Measurements from ENCODE around the gene SGMS2.

The SGMS2 gene

DNA sequence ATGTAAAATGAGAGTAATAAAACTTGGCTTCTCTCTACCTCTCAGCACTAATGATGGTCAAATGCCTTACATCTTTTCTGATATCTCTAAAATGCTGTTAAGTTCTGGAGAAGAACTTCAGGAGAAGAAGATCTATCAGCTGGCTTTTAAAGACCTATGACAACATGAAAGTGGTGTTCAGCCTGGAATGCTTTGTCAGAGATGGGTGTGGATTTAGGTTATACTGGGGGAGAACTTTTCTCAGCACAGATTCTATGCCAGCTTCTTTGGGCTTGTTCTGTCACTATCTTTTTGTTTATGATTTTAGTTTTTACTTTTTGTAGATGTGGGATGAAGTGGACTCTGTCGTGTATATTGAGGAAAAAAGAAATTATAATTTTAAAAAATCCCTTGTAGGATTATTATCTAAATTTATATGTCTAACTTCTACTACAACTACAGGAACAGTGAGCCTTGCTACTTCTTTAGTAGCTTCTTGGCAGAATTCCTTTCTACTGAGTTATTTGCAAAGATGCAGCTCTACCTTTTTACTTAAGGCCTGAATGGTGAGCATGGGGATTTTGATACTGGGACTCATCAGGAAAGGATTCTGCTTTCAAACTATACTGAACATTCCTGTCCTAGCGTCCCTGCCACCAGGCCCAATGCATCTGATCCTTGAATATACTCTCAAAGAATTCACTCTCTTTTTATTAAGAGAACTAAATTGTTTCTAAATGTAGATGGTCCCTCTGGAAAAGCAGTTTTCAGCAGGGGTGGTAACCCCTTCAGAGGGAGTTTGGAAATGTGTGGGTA, 126.2 kb downstream of the SGMS2 start:
- Histone ChIP-seq H3K9ac (ENCODE audit: low read depth, low read length) (no peak overlapping the region), H3K4me1 (ENCODE audit: insufficient read depth, low read length) (no peaks in the 10 kb centered on the region), H3K36me3 (ENCODE audit: insufficient read depth, low read length) (peaks cover 23% of the 10 kb centered on the region), H3K27ac (ENCODE audit: low read depth, low read length) (no peak overlapping the region), H3K9me3 (ENCODE audit: insufficient read depth, low read depth, low read length) (peaks cover 7% of the 10 kb centered on the region), H3K4me3 (ENCODE audit: low read length) (no peak overlapping the region), H3K27me3 (ENCODE audit: insufficient read depth, low read length) (no peaks in the 10 kb centered on the region)
- WGBS = no CpG with 5 or more reads among the region's 2 CpGs

DNA sequence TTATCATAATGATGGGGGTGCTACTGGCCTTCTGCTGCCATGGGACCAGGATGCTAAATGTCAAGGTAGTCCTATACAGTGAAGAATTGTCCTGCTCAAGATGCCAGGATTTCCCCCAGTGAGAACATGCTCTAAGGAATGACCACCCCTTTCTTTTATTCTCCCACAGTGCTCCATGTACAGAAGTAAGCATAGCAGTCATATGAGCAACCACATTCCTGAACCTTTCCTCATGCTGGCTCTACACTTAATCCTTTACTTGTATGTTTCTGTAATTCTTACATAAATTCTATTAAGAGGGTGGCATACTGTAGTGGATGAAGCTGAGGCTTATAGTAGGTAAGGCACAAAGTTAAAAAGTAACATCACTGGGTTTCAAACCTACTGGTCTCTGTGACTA, 126.8 kb downstream of the SGMS2 start:
- H3K36me3 ChIP-seq (ENCODE audit: insufficient read depth, low read length) = peaks cover 21% of the 10 kb centered on the region
- H3K27me3 ChIP-seq (ENCODE audit: insufficient read depth, low read length) = no peaks in the 10 kb centered on the region
- no peak overlapping the region for H3K27ac ChIP-seq (ENCODE audit: low read depth, low read length)
- no peak overlapping the region for H3K9ac ChIP-seq (ENCODE audit: low read depth, low read length)
- no peak overlapping the region for H3K4me3 ChIP-seq (ENCODE audit: low read length)
- peaks cover 13% of the 10 kb centered on the region for H3K9me3 ChIP-seq (ENCODE audit: insufficient read depth, low read depth, low read length)
- H3K4me1 ChIP-seq (ENCODE audit: insufficient read depth, low read length) = no peaks in the 10 kb centered on the region

DNA sequence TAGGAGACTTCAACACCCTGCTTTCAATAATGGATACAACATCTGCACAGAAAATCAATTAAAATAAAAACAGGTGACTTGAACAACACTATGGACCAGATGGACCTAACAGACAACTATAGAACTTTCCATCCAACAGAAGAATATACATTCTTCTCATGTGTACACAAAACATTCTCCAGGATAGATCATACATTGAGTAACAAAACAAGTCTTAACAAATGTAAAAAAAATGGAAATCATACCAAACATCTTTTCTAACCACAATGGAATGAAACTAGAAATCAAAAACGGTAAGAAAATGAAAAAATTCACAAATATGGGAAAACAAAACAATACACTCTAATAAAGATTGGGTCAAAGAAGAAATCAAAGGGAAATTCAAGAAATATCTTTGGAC, 131.3 kb downstream of the SGMS2 start:
- Histone ChIP-seq H3K4me3 (ENCODE audit: low read length) (no peak overlapping the region), H3K4me1 (ENCODE audit: insufficient read depth, low read length) (no peaks in the 10 kb centered on the region), H3K9ac (ENCODE audit: low read depth, low read length) (no peak overlapping the region), H3K27ac (ENCODE audit: low read depth, low read length) (no peak overlapping the region), H3K27me3 (ENCODE audit: insufficient read depth, low read length) (no peaks in the 10 kb centered on the region), H3K9me3 (ENCODE audit: insufficient read depth, low read depth, low read length) (peaks cover 14% of the 10 kb centered on the region), H3K36me3 (ENCODE audit: insufficient read depth, low read length) (peaks cover 8% of the 10 kb centered on the region; the same call in 1 of the 2 replicates)
- WGBS = no CpG with 5 or more reads among the region's 1 CpG

Measured in HUES64 (cell line).